ENCODE results near the gene FHIT.

DNA sequence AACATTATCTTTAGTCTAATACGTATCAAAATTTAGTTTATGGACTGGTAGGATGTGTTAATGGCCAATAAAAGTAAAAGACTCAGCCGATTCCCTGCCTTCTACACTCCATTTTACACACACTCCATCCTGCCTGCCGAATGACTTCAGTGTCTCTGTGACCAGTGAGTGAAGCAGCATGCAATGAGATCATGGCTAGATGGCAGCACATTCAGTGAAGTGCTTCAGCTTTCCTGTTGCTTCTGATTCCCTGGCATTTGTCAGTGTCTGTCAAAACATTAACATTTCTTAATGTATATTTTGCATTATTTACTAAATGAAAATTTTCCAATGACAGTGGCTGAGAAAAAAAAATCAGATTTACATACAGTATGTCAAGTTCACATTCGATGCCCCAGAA lies 412.0 kb downstream of the FHIT start:
- no peak for TF ChIP-seq EZH2phosphoT487 (IDR thresholded peaks at IDR 0.05; ENCODE audit: borderline replicate concordance, low read depth)
- TF ChIP-seq, protein P1, sequence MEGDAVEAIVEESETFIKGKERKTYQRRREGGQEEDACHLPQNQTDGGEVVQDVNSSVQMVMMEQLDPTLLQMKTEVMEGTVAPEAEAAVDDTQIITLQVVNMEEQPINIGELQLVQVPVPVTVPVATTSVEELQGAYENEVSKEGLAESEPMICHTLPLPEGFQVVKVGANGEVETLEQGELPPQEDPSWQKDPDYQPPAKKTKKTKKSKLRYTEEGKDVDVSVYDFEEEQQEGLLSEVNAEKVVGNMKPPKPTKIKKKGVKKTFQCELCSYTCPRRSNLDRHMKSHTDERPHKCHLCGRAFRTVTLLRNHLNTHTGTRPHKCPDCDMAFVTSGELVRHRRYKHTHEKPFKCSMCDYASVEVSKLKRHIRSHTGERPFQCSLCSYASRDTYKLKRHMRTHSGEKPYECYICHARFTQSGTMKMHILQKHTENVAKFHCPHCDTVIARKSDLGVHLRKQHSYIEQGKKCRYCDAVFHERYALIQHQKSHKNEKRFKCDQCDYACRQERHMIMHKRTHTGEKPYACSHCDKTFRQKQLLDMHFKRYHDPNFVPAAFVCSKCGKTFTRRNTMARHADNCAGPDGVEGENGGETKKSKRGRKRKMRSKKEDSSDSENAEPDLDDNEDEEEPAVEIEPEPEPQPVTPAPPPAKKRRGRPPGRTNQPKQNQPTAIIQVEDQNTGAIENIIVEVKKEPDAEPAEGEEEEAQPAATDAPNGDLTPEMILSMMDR (IDR thresholded peaks at IDR 0.05): no peak
- TF ChIP-seq RCOR1 (IDR thresholded peaks at IDR 0.05; ENCODE audit: low read length): no peak
- TF ChIP-seq POLR2AphosphoS5 (IDR thresholded peaks at IDR 0.05; ENCODE audit: low read depth, low read length): no peak
- no peak for TF ChIP-seq RXRA (IDR thresholded peaks at IDR 0.05; ENCODE audit: borderline replicate concordance, low read depth)
- no peak for TF ChIP-seq NFIC (IDR thresholded peaks at IDR 0.05; ENCODE audit: borderline replicate concordance)
- no peak for TF ChIP-seq SMC3 (IDR thresholded peaks at IDR 0.05; ENCODE audit: low read depth, low read length)
